ENCODE measurements around the gene TIMM9.

DNA sequence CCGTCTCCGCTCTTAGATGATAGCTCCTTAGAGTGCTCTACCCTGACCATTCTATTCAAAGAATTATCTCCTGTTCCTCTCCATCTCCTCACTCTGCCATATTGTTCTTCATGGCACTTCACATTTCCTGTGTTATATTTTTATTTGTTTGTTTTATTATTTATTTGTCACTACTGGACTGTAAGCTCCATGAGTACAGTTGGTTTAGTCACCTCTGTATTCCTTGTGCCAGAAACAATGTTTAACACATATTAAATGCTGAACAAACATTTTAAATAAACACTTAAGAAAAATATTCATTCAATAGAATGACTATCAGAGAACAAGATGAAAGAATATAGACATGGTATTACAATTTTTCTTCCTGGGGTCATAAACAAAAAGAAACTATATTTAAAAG is 35.8 kb upstream of the TIMM9 start:
- TF ChIP-seq, protein P1, sequence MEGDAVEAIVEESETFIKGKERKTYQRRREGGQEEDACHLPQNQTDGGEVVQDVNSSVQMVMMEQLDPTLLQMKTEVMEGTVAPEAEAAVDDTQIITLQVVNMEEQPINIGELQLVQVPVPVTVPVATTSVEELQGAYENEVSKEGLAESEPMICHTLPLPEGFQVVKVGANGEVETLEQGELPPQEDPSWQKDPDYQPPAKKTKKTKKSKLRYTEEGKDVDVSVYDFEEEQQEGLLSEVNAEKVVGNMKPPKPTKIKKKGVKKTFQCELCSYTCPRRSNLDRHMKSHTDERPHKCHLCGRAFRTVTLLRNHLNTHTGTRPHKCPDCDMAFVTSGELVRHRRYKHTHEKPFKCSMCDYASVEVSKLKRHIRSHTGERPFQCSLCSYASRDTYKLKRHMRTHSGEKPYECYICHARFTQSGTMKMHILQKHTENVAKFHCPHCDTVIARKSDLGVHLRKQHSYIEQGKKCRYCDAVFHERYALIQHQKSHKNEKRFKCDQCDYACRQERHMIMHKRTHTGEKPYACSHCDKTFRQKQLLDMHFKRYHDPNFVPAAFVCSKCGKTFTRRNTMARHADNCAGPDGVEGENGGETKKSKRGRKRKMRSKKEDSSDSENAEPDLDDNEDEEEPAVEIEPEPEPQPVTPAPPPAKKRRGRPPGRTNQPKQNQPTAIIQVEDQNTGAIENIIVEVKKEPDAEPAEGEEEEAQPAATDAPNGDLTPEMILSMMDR (IDR thresholded peaks at IDR 0.05), result no peak
- no peak for TF ChIP-seq POLR2A (IDR thresholded peaks at IDR 0.05)
